Loucy (cell line): ENCODE results near the gene HK1.

Source experiments
- H2AFZ ChIP-seq: fragments of 200-600 bp; sonication (generic); 2 replicates; pipeline ENCODE4 v1.6.0; 2016; ENCODE audit warnings: antibody characterized with exemption, mild to moderate bottlenecking, low read length, moderate library complexity
- H3F3A ChIP-seq: fragments of 200-600 bp; 2 replicates; pipeline ENCODE4 v1.6.0; 2016; ENCODE audit warnings: antibody characterized with exemption, low read depth, mild to moderate bottlenecking
- H3K27me3 ChIP-seq: fragments of 200-600 bp; sonication (generic); 2 replicates; pipeline ENCODE4 v1.6.1; 2014; ENCODE audit warnings: low read length, mild to moderate bottlenecking; ENCODE audit not compliant: insufficient read depth, poor library complexity, severe bottlenecking
- H3K36me3 ChIP-seq: fragments of 200-600 bp; sonication (generic); 2 replicates; pipeline ENCODE4 v1.6.1; 2016; ENCODE audit warnings: low read length; ENCODE audit not compliant: insufficient read depth
- H3K4me1 ChIP-seq: fragments of 200-600 bp; sonication (generic); 2 replicates; pipeline ENCODE4 v1.5.1; 2014; ENCODE audit warnings: low read length, mild to moderate bottlenecking; ENCODE audit not compliant: insufficient read depth, poor library complexity, severe bottlenecking
- H3K4me2 ChIP-seq: fragments of 200-600 bp; sonication (generic); 2 replicates; pipeline ENCODE4 v1.6.0; 2014; ENCODE audit warnings: antibody characterized with exemption, low read length, low read depth, mild to moderate bottlenecking; ENCODE audit not compliant: poor library complexity, severe bottlenecking
- H3K4me3 ChIP-seq: fragments of 200-600 bp; sonication (generic); 2 replicates; pipeline ENCODE4 v1.5.1; 2014; ENCODE audit warnings: low read length, mild to moderate bottlenecking, mixed read lengths; ENCODE audit not compliant: poor library complexity, severe bottlenecking
- H3K79me2 ChIP-seq: fragments of 200-600 bp; sonication (generic); 2 replicates; pipeline ENCODE4 v1.6.1; 2014; ENCODE audit warnings: low read length; ENCODE audit not compliant: insufficient read depth
- H3K9ac ChIP-seq: fragments of 200-600 bp; sonication (generic); 2 replicates; pipeline ENCODE4 v1.6.0; 2014; ENCODE audit warnings: mild to moderate bottlenecking, low read depth, low read length, moderate library complexity; ENCODE audit not compliant: poor library complexity, severe bottlenecking
- H3K9me2 ChIP-seq: fragments of 200-600 bp; sonication (generic); replicated peaks from 2 replicates; pipeline ENCODE4 v1.6.1; 2016; ENCODE audit warnings: low read depth, low read length, mixed read lengths
- H3K9me3 ChIP-seq: fragments of 200-600 bp; sonication (generic); 2 replicates; pipeline ENCODE4 v1.6.1; 2014; ENCODE audit warnings: mild to moderate bottlenecking, antibody characterized with exemption, low read length, low read depth; ENCODE audit not compliant: insufficient read depth
- H4K20me1 ChIP-seq: fragments of 200-600 bp; sonication (generic); 2 replicates; pipeline ENCODE4 v1.6.0; 2014; ENCODE audit warnings: antibody characterized with exemption, low read length, mild to moderate bottlenecking; ENCODE audit not compliant: insufficient read depth, poor library complexity, severe bottlenecking
- EZH2phosphoT487 ChIP-seq: fragments of 200-600 bp; IDR thresholded peaks from 2 replicates; pipeline ENCODE4 v1.6.1; 2018; ENCODE audit warnings: antibody characterized with exemption, mild to moderate bottlenecking, moderate library complexity, borderline replicate concordance
- TF ChIP-seq, protein P1 (sequence below): fragments of 200-600 bp; sonication (generic); conservative IDR thresholded peaks from 2 replicates; pipeline ENCODE4 v1.5.1; 2014; ENCODE audit warnings: mild to moderate bottlenecking, antibody characterized with exemption, low read length

HK1 gene

DNA sequence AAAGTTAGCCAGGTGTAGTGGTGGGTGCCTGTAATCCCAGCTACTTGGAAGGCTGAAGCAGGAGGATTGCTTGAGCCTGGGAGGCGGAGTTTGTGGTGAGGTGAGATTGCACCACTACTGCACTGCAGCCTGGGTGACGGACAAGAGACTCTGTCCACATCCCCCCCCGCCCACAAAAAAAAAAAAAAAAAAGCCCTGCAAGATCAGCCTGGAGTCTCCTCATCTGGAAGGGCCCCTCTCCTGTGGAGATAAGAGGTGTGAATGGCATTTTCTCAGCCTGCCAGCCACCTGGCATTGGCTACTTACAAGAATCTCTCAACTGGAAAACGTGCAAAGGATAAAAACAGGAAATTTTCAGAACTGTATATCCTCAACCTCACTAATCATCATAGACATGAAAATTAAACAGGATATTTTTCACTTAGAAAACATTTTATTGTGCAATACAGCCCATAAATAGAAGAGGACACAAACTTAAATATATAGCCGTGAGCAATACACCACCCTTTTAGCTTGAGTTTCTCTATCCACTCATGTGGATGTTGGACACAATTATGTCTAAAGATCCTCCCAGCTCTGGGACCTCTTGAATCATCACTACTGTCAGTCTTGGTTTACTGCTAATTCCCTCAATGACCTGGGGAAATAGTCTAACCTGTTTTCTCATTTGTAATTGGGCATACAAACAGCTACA lies 161.7 kb downstream of the HK1 start:
- Histone ChIP-seq H3K9me2 (no peaks in the 10 kb centered on the region), H2AFZ (no peak overlapping the region), H3K27me3 (no peaks in the 10 kb centered on the region), H3K9ac (no peak overlapping the region), H3K36me3 (no peaks in the 10 kb centered on the region), H3F3A (no peaks in the 10 kb centered on the region), H3K4me1 (no peaks in the 10 kb centered on the region), H3K79me2 (no peaks in the 10 kb centered on the region), H4K20me1 (no peaks in the 10 kb centered on the region), H3K4me2 (no peak overlapping the region), H3K4me3 (no peak overlapping the region), H3K9me3 (no peaks in the 10 kb centered on the region)
- TF ChIP-seq, protein P1, sequence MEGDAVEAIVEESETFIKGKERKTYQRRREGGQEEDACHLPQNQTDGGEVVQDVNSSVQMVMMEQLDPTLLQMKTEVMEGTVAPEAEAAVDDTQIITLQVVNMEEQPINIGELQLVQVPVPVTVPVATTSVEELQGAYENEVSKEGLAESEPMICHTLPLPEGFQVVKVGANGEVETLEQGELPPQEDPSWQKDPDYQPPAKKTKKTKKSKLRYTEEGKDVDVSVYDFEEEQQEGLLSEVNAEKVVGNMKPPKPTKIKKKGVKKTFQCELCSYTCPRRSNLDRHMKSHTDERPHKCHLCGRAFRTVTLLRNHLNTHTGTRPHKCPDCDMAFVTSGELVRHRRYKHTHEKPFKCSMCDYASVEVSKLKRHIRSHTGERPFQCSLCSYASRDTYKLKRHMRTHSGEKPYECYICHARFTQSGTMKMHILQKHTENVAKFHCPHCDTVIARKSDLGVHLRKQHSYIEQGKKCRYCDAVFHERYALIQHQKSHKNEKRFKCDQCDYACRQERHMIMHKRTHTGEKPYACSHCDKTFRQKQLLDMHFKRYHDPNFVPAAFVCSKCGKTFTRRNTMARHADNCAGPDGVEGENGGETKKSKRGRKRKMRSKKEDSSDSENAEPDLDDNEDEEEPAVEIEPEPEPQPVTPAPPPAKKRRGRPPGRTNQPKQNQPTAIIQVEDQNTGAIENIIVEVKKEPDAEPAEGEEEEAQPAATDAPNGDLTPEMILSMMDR: no peak
- no peak for TF ChIP-seq EZH2phosphoT487

DNA sequence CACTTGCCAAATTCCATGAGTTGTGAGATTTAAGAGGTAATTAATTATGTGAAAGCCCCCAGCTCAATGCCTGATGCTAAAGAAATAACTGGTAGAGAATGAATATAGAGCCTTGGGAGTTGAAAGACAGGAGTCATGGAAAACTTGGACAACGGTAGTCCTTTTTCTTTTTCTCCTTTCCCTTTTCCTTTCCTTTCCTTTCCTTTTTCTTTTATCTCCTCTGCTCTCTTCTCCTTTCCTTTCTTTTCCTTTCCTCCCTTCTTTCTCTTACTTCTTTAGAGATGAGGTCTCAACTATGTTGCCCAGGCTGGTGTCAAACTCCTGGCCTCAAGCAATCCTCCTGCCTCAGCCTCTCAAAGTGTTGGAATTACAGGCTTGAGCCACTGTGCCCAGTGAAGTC lies 165.1 kb downstream of the HK1 start:
- no peak overlapping the region for H3K4me2 ChIP-seq
- H3F3A ChIP-seq: no peaks in the 10 kb centered on the region
- no peaks in the 10 kb centered on the region for H3K79me2 ChIP-seq
- no peaks in the 10 kb centered on the region for H3K36me3 ChIP-seq
- no peaks in the 10 kb centered on the region for H4K20me1 ChIP-seq
- TF ChIP-seq, protein P1: no peak
- no peak for TF ChIP-seq EZH2phosphoT487
- no peak overlapping the region for H2AFZ ChIP-seq
- no peaks in the 10 kb centered on the region for H3K9me2 ChIP-seq
- no peak overlapping the region for H3K9ac ChIP-seq
- no peak overlapping the region for H3K4me3 ChIP-seq
- no peaks in the 10 kb centered on the region for H3K27me3 ChIP-seq
- no peaks in the 10 kb centered on the region for H3K9me3 ChIP-seq
- H3K4me1 ChIP-seq: peaks cover 17% of the 10 kb centered on the region

DNA sequence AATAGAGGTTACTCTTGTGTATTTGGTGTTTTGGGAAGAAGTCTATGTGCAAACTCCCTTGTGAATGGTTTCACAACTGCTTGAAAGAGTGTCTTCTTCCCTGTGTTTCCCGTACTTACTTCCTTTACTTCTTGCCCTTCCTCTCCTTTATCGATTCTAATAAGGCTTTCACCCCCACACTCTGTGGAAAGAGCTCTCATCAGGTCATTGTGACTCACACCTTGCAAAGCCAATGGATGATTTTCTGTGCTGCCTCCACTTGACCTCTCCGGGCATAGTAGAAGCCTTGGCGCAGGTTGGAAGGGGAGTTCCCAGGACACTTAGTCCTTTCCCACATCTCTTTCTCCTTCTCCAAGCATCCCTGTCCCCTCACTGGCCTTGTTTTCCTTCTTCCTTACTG lies 166.7 kb downstream of the HK1 start:
- H2AFZ ChIP-seq: no peak overlapping the region
- no peak overlapping the region for H3K4me3 ChIP-seq
- no peaks in the 10 kb centered on the region for H3K79me2 ChIP-seq
- no peaks in the 10 kb centered on the region for H3K36me3 ChIP-seq
- no peaks in the 10 kb centered on the region for H3K9me2 ChIP-seq
- no peak overlapping the region for H3K4me2 ChIP-seq
- no peaks in the 10 kb centered on the region for H3K27me3 ChIP-seq
- H4K20me1 ChIP-seq: no peaks in the 10 kb centered on the region
- H3K4me1 ChIP-seq: peaks cover 17% of the 10 kb centered on the region
- TF ChIP-seq, protein P1: no peak
- TF ChIP-seq EZH2phosphoT487: no peak
- no peaks in the 10 kb centered on the region for H3F3A ChIP-seq
- H3K9me3 ChIP-seq: no peaks in the 10 kb centered on the region
- no peak overlapping the region for H3K9ac ChIP-seq
